Measurements from ENCODE around the gene SVOP.

SVOP gene

GRCh38 chr12:108935159-108935763 is 85.6 kb downstream of the SVOP start:
- DNase-seq (ENCODE audit: low read depth in 2 of 2) = no peak

GRCh38 chr12:108933949-108934348 is 86.9 kb downstream of the SVOP start:
- no peak for DNase-seq (ENCODE audit: low read depth in 2 of 2)

GRCh38 chr12:108930756-108931155 is 90.1 kb downstream of the SVOP start:
- DNase-seq (ENCODE audit: low read depth in 2 of 2) = no peak

GRCh38 chr12:108930155-108930554 is 90.7 kb downstream of the SVOP start:
- DNase-seq (ENCODE audit: low read depth in 2 of 2) = no peak

- DNase-seq (ENCODE audit: low read depth in 2 of 2) = no peak
Observed at GRCh38 chr12:108928695-108929094, 92.2 kb downstream of the SVOP start.

- DNase-seq (ENCODE audit: low read depth in 2 of 2) = no peak
Observed at GRCh38 chr12:108922918-108923317, 98.0 kb downstream of the SVOP start.

GRCh38 chr12:108921946-108922345 is 98.9 kb downstream of the SVOP start:
- DNase-seq (ENCODE audit: low read depth in 2 of 2) = no peak

GRCh38 chr12:108918960-108919642 is 101.8 kb downstream of the SVOP start:
- DNase-seq (ENCODE audit: low read depth in 2 of 2) = no peak

GRCh38 chr12:108918206-108918605 is 102.7 kb downstream of the SVOP start:
- DNase-seq (ENCODE audit: low read depth in 2 of 2) = no peak

GRCh38 chr12:108916336-108916735 is 104.5 kb downstream of the SVOP start:
- no peak for DNase-seq (ENCODE audit: low read depth in 2 of 2)

GRCh38 chr12:108915632-108916133 is 105.2 kb downstream of the SVOP start:
- DNase-seq (ENCODE audit: low read depth in 2 of 2) = no peak

- DNase-seq (ENCODE audit: low read depth in 2 of 2) = no peak
Observed at GRCh38 chr12:108914121-108914531, 106.7 kb downstream of the SVOP start.

GRCh38 chr12:108912361-108912760 is 108.5 kb downstream of the SVOP start:
- no peak for DNase-seq (ENCODE audit: low read depth in 2 of 2)

- no peak for DNase-seq (ENCODE audit: low read depth in 2 of 2)
Observed at GRCh38 chr12:108911915-108912314, 109.0 kb downstream of the SVOP start.

GRCh38 chr12:108910336-108910735 is 110.5 kb downstream of the SVOP start:
- no peak for DNase-seq (ENCODE audit: low read depth in 2 of 2)

GRCh38 chr12:108907839-108908351 is 113.0 kb downstream of the SVOP start:
- DNase-seq (ENCODE audit: low read depth in 2 of 2) = no peak

GRCh38 chr12:108906971-108907370 is 113.9 kb downstream of the SVOP start:
- DNase-seq (ENCODE audit: low read depth in 2 of 2) = no peak

- DNase-seq (ENCODE audit: low read depth in 2 of 2) = no peak
Observed at GRCh38 chr12:108905725-108906124, 115.1 kb downstream of the SVOP start.

GRCh38 chr12:108899145-108899544 is 121.7 kb downstream of the SVOP start:
- DNase-seq (ENCODE audit: low read depth in 2 of 2) = no peak

- DNase-seq (ENCODE audit: low read depth in 2 of 2) = no peak
Observed at GRCh38 chr12:108896817-108897216, 124.1 kb downstream of the SVOP start.

GRCh38 chr12:108896336-108896735 is 124.5 kb downstream of the SVOP start:
- no peak for DNase-seq (ENCODE audit: low read depth in 2 of 2)

GRCh38 chr12:108895220-108895802 is 125.6 kb downstream of the SVOP start:
- DNase-seq (ENCODE audit: low read depth in 2 of 2) = no peak

- no peak for DNase-seq (ENCODE audit: low read depth in 2 of 2)
Observed at GRCh38 chr12:108890208-108890607, 130.7 kb downstream of the SVOP start.

Data from activated CD4-positive, alpha-beta T cell treated with anti-CD3 and anti-CD28 coated beads for 24 hours (primary cell).